ENCODE results near the gene ZNF546.

DNA sequence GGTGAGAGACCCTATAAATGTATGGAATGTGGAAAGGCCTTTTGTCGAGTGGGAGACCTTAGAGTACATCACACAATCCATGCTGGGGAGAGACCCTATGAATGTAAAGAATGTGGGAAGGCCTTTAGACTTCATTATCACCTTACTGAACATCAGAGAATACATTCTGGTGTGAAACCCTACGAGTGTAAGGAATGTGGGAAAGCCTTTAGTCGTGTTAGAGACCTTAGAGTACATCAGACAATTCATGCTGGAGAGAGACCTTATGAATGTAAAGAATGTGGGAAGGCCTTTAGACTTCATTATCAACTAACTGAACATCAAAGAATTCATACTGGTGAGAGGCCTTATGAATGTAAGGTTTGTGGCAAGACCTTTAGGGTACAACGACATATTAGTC lies 17.1 kb downstream of the ZNF546 start:
- no peak for TF ChIP-seq POLR2A (IDR thresholded peaks at IDR 0.05)
- TF ChIP-seq, protein P1, sequence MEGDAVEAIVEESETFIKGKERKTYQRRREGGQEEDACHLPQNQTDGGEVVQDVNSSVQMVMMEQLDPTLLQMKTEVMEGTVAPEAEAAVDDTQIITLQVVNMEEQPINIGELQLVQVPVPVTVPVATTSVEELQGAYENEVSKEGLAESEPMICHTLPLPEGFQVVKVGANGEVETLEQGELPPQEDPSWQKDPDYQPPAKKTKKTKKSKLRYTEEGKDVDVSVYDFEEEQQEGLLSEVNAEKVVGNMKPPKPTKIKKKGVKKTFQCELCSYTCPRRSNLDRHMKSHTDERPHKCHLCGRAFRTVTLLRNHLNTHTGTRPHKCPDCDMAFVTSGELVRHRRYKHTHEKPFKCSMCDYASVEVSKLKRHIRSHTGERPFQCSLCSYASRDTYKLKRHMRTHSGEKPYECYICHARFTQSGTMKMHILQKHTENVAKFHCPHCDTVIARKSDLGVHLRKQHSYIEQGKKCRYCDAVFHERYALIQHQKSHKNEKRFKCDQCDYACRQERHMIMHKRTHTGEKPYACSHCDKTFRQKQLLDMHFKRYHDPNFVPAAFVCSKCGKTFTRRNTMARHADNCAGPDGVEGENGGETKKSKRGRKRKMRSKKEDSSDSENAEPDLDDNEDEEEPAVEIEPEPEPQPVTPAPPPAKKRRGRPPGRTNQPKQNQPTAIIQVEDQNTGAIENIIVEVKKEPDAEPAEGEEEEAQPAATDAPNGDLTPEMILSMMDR (IDR thresholded peaks at IDR 0.05), result no peak

Measured in vagina (tissue), 2 donors.